Kidney capillary endothelial cell (primary cell): ENCODE measurements around the gene UBASH3A.

Experiments used
- DNase-seq: peaks from one replicate; pipeline ENCODE4 v3.0.0-alpha.2; 2018; ENCODE audit warnings: low spot score

The UBASH3A gene, protein sequence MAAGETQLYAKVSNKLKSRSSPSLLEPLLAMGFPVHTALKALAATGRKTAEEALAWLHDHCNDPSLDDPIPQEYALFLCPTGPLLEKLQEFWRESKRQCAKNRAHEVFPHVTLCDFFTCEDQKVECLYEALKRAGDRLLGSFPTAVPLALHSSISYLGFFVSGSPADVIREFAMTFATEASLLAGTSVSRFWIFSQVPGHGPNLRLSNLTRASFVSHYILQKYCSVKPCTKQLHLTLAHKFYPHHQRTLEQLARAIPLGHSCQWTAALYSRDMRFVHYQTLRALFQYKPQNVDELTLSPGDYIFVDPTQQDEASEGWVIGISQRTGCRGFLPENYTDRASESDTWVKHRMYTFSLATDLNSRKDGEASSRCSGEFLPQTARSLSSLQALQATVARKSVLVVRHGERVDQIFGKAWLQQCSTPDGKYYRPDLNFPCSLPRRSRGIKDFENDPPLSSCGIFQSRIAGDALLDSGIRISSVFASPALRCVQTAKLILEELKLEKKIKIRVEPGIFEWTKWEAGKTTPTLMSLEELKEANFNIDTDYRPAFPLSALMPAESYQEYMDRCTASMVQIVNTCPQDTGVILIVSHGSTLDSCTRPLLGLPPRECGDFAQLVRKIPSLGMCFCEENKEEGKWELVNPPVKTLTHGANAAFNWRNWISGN

DNA sequence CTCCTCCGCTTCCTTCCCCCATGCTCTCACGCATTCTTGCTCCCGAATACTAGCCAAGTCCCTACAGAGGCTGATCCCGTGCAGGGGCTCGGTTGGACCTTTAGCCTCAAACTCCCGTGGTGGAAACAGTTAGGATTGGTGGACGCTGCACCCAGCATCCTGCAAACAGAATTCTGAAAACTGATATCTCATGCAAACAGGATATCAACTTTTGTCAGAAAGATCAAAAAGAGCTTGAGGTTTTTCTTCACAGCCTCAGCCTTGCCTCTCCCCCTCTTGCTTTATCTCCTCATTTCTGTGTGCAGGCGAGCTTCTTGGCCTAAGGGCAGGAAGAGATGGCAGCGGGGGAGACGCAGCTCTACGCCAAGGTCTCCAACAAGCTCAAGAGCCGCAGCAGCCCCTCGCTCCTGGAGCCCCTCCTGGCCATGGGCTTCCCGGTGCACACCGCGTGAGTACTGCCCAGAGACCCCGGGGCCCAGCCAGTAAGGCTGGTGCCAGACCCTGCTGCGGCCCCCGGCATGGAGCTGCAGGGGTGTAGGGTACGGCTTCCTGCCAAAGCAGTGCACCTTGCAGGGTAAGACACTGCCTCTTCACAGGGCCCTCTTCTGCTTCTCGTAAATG, at the start of gene UBASH3A:
UBASH3A (plus strand) TSS at position 292 of the 621 bp plus-strand sequence; CDS start at position 336, 44 bp downstream.
- DNase-seq: no peak

DNA sequence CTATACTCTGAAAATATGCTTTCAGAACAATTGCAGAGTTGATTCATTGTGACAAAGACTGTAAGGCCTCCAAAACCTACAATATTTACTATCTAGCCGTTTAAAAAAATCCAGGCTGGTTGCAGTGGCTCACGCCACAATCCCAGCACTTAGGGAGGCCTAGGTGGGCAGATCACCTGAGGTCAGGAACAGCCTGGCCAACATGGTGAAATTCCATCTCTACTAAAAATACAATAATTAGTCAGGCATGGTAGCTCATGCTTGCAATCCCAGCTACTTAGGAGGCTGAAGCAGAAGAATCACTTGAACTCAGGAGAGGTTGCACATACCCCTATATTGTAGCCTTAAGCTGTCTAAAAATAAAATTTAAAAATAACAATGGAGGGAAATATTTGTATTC, 47.7 kb upstream of the UBASH3A start:
- DNase-seq: no peak

DNA sequence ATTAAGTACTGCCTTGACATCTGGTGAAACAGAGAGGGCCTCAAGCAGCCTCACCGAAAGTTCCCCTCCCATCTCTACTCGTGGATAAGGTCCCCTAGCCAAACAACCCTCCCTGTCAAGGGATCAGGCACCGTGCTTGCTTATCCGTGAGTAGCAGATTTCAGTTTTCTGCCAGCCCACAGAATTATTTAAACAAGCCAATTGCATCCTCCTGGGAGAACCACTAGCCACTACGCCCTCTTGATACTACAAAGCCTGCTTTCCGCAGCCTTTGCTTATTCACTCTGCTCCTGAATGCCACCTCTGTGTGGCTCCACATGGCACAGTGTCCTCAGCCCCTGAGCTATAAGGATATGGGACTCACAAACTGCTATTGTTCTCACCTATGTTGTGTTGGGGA, 47.1 kb upstream of the UBASH3A start:
- DNase-seq: no peak

DNA sequence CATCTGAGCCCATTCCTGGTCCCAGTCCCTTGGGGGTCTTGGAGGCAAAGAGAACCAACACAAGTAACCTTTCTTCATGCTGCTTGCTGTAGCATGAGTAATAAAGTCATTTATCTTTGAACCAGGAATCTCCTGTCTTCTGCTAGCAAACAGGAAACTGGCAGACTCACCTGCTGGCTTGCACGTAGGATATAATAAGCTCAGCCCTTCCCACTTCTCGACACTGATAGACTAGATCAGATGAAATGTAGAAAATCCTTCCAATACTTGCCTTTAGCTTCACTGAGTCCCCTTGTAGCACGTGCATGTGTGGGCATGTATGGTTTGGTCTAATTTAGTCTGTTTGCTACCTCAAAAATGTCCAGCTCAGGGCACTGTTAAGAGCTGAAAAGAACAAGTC, 46.4 kb upstream of the UBASH3A start:
- DNase-seq: no peak

DNA sequence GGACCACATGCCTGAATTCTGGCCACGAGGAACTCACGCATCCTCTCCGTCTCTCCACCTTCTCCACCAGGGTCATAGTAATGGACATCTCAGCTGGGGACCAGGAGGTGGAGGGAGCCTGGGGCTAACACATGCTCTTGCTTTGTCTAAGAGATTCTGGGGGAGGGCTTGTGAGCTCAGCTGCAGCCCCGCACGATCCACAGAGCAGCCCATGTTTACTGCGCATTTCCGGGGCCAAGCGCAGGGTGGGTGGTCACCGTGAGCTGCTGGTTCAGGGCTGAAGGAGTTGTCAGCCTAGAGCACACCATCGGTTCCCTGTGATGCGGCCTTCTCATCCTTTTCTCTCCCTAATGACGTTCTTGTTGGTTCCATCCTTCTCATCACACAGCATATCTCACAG, 45.4 kb upstream of the UBASH3A start:
- DNase-seq: no peak

DNA sequence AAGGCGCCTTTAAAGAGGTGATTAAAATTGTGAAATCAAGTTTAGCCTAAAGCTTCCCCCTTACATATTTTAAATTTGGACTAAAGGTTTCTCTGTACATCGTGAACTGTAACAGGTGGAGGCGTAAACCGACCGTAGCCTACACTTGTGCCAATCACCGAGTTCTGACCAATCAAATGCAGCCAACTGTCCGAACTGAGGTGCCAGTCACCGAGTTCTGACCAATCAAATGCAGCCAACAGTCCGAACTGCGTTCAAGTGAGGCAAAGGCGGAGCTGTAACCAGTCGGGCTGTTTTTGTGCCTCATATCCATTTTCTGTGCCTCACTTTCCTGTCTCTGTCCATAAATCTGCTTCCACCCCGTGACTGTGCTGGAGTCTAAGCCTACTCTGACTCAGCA, 44.8 kb upstream of the UBASH3A start:
- no peak for DNase-seq

DNA sequence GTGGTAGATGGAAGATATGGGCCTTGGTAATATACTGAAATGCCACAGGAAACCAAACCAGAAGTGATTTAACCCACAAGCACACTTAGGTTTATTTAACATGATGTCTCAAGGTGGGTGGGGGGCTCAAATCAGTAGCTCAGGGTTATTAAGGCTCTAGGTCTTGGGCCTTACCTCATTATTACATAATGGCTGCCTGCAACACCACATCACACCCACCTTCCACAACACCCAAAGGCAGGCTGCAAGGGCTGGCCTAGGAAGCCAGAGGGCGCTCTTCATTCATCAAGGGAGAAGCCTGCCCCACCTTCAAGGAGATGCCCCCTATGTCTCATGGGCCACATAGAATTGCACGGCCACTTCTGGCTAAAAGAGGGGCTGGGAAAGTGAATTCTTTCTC, 43.4 kb upstream of the UBASH3A start:
- DNase-seq: no peak

DNA sequence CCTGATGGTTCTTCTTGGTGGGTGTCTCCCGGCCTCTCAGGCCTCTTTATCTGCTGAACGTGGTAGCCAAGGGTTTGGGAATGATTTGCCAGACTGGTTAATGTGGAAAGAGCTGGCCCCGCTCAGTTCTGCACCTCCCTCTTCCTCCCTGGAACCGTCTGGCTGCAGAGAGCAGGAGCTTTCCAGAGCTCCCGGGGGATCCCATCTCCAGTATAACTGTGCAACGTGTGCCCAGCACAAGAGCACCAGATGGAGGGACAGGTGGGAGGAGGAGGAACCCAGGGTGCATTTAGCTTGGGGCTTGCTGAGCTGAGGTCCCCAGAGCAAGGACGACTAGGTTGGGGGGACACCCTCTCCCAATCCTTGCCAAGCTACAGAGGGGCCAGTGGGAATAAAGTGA, 42.4 kb upstream of the UBASH3A start:
- no peak for DNase-seq

DNA sequence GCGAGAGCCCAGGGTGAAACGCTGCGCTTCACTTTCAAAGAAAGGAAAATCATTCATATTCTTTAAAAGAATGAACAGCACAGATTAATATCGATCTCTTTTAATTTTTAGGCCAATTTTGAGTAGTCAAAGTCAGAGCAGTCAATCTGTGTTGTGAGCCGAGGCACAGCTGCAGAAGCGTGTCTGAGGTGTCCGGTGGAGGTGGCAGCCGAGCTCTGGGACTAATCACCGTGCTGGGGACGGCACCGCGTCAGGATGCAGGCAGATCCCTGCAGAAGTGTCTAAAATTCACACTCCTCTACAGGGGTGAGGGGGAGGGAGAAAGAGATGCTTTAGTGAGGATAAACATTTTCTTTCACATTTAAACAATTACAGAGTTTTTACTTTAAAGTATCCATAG, 41.5 kb upstream of the UBASH3A start:
- no peak for DNase-seq

DNA sequence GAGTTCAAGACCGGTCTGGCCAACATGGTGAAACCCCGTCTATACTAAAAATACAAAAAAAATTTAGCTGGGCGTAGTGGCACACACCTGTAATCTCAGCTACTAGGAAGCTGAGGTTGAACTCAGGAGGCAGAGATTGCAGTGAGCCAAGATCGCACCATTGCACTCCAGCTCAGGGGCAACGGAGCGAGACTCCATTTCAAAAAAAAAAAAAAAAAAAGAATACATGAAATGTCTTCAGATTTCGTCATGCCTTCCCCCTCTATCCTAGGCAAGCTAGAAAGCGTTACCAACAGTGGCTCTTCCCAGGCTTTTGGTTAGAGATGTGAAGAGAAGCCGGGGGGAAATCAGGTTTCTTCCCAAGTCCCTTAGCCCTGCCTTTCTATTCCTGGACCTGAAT, 41.0 kb upstream of the UBASH3A start:
- no peak for DNase-seq

DNA sequence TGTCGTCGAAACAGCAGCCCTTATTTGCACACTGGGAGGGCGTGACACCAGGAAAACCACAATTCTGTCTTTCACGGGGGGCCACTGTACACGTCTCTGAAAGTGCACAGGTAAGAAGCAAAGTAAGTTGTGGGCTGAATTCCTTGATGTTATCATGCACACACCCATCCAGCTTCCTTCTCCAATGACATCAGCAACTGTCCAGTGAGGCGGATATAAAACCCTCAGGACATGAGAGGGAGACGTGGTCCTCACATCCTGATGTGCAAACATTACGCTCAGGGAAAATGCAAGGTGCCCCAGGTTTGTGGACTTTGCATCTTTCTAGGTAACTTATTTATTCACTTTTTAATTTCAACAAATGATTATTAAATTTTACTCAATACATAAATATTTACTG, 40.4 kb upstream of the UBASH3A start:
- DNase-seq: no peak

DNA sequence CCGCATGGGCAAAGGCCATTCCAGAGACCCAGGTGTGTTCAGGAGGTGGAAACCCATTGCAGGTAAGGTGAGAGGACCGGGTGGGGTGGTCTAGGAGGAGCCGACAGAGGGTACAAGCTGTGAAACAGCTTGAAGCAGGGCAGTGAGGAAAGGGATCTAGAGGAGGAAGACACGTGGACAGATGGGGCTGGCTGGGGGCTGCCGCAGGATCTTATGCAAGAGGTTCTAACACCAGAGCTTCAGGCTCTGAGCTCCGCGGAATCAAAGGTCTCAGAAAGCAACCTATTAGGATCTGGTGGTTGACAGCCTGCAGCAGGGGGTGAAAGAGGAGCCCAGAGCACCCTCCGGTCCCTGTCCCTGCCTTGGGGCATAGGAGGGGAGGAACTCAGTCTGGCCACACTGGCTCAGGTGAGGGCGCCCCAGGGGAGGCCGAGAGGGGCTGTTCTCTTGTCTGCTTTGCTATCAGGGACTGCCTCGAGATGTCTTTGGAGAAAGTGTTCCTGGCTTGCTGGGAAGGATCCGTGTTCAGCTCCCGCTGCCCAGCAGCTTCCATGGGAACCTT, 39.3 kb upstream of the UBASH3A start:
- no peak for DNase-seq

DNA sequence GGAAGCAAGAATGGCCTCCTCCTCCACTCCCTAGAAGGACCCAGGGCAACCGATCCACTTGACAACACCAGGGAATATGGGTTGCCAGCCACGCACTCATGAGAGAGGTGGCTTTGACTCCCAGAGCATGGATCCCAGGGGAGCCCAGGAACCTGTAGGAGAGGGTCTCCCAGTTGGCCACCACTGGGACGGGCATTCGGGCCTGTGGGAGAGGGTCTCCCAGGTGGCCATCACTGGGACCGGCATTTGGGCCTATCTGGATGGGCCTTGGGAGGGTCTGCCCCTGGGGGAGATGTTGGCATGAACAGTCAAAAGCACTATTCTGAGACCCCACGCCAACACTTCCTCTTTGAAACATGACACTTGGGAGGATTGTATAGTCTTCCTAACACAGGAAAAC, 37.9 kb upstream of the UBASH3A start:
- DNase-seq: no peak

DNA sequence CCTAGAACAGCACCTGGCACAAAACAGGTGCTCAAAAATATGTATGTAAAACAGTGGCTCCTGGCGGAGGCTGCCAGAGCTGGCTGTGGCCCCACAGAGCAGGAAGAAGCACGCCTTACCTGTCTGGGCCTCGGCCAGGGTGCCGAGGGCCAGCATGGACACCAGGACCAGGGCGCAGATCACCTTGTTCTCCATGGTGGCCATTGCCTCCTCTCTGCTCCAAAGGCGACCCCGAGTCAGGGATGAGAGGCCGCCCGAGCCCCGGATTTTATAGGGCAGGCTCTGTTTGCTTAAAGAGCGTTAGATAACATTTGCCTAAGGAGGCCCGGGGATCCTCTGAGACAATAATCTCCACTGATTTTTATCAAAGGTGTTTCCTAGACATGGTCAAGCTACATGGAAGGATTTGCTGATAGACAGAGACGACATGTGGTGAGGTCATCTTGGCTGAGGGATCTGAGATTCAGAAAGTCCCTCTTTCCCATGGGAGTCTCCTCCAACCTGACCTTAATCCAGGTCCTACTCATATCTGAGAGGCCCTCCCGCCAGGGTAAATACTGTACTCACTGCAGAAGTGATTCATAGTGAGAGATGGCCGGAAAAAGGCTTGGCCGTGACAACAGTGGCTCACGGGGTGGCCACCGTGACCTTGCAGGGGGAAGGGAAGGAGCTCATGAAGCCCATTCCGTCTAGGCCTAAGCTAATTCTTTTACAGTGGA, 37.3 kb upstream of the UBASH3A start, which contains the start of gene TFF1:
TFF1 (minus strand) TSS at position 244 of the 719 bp plus-strand sequence; CDS start at position 204, 40 bp downstream.
- DNase-seq: peak; percentile 38

DNA sequence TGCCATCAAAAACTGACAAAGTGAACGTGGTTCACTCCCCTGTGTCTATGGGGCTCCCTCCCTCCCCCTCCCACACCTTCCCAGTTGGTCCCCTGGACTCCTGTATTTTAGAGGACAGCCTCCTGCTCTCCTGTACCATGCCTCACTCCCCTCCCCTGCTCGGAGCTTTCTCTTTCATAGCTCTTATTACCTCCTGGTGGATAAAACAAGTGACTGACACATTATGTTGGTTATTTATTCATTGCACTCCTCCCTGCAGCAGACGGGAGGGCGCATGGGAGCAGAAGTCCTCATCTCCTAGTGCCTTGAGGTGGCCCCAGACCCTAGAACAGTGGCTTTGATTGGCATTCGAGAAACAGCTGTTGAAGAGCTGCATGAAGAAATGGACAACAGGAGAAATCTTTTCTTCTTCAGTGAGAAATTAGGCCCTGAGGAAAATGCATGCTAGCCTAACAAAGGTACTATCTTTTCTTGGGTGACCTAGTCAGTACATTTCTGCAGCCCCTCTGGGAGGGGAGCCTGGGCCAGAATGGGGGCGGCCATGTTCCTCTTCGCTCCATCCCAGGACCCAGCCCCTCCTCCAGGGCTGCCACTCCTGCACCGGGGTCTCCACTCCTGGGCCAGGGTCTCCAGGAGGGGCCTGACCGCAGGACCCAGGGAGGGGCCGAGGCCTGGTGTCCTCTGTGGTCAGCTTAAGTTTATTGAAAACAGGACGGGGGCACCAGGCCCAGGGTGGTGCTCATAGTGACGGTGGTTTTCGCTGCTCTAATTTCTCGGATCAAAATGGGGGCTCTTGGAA, 36.1 kb upstream of the UBASH3A start:
- no peak for DNase-seq

DNA sequence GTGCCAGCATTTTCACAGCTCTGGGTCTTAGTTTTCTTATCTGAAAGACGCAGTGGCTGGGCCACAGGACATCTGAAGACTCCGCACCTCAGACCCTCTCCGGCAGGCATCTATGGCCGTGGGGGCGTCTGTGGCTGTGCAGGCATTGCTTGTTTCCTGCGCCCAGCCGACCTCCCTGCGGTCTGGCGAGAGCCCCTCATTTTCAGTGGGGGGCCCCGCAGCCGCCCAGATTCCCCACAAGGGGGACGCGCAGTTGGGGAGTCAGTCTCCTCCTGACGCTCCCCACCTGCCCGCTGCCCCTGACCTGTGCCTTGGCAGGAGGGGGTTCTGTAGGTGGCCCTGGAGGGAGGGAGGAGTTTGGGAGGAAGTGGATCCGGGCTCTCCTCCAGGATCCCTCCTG, 33.9 kb upstream of the UBASH3A start:
- DNase-seq: no peak

DNA sequence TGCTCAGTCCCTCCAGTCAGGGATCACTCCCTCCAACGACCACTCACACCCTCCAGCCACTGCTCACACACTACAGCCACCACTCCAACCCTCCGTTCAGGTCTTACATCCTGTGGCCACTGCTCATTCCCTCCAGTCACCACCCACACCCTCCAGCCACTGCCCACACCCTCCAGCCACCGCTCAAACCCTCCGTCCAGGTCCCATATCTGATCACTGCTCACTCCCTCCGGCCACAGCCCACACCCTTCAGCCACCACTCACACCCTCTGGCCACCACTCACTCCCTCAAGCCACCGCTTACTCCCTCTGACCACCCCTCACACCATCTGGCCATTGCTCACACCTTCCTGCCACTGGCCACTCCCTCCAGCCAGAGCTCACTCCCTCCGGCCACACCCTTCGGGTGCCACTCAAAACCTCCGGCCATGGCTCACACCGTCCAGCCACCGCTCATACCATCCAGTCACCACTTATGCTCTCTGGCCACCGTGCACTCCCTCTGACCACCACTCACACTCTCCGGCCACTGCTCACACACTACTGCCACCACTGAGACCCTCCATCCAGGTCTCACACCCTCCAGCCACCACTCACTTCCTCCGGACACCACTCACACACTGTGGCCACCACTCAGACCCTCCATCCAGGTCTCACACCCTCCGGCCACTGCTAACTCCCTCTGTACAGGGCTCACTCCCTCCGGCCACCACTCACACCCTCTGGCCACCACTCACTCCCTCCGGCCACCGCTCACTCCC, 32.6 kb upstream of the UBASH3A start:
- no peak for DNase-seq

DNA sequence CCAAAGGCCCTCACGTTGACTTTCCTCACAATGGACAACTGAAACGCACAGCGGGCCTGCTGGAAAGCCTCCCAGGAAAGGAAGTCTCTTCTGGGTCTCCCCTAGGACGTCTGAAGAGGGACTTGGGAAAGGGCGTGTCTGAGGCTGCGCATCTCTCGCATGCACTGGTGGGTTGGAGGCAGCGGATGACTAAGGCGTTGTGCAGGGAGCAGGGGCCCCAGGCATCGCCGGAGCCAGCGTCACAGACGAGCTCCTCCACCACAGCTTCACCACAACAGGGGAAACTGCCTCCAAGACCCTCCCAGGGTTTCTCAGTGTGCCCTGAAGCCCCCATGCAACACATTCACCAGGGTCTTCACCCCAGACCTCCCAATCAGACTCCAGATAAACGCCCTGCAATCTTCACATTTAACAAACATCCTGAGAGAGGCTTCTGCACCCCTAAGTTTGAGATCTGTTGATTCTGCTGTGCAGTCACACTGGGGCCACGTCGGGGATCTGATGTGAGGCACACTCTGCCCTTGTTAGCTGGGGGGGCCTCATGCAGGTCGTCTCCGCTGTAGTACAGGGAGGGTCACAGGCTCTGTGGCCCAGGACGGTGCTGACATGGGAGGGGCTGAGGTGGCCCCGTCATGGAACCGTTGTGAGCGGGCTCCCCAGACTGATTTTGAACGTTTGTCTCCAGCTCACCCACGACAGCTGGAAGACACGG, 30.4 kb upstream of the UBASH3A start:
- DNase-seq: no peak

DNA sequence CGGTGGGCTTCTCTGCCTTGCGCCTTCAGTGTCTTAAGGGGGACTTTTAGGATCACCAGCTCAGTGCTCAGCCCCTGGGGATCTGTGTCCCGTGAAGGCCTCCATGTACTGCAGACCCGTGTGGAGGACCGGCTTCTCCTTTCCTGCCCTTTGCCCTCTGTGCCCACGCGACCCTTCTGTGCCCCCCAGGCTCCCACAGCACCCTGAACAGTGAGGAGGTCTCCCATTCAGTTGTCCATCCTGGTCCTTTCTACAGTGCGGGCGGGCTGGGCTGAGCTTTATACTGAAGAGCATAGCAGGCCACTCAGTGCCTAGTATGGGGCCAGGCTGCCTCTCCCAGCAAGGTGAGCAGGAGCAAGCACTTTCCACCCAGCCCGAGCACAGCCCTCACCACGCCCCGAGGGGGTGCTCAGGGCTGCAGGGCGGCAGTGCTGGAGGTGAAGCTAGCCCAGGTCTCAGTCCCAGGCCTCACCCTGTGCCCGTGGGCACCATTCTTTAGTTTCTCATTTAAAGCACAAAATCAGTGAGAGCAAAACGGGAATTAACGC, 29.7 kb upstream of the UBASH3A start:
- no peak for DNase-seq

DNA sequence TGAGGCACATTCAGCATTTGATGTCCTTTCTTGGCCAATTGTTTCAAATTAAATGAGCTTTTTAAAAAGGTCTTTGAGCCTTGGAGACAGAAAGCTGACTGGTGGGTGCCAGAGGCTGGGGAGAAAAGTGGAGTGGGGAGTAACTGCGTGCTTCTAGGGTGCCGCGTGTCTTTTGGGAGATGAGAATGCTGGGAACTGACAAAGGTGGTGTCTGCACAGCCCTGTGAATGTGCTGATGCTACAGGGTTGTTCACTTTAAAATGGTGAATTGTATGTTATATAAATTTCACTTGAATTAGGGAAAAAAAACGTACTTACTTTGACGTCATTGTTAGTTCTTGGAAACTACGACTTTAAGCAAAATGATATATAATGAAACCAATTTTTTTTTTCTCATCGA, 29.2 kb upstream of the UBASH3A start:
- DNase-seq: no peak
